Activated T-cell treated with anti-CD3 and anti-CD28 coated beads for 24 hours (primary cell): ENCODE data around the gene TAF3.
"Not testable (repeated sequence)": the region's sequence is repeated elsewhere in the genome, so short reads cannot be mapped to it uniquely, and the experiment has no call there.

Source experiments
- DNase-seq: peaks from one replicate; pipeline ENCODE4 v3.0.0-alpha.2; 2020; ENCODE audit warnings: low read depth

TAF3 gene

DNA sequence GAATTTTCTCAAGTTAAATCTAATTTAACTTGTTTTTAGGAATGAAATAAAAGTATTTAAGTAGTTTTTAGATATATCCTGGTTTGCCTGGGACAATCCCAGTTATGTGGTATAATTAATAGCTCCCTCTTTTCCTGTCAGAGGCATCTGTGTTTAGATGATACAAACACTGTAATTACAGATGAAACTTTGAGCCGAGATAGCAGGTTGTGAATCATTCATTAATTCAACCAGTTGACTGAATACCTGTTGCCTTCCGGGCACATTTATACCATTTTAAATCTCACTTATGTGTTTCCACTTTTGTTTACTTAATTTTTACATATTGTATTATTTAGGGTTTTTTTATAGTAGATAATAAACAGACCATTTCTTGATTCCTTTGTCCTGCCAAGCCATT lies 154.1 kb downstream of the TAF3 start:
- DNase-seq = no peak

DNA sequence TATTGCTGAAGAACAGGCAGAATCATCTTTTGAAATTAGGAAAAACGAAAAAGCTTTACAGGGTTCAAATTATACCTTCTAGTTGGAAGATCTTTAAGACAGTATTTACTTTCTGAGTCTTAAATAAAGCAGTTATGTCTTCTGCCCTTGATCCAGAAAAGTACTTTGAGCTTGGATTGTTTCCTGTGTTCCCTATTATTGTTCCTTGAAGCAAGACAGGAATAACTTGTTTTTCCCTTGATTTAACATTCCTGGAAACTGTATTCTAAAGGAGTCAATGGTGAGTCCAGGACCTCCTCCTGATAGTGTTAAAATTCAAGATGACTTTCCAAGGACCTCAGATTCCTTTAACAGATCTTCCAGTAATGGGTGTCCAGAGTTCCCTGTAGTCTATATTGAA lies 161.9 kb downstream of the TAF3 start:
- no peak for DNase-seq

DNA sequence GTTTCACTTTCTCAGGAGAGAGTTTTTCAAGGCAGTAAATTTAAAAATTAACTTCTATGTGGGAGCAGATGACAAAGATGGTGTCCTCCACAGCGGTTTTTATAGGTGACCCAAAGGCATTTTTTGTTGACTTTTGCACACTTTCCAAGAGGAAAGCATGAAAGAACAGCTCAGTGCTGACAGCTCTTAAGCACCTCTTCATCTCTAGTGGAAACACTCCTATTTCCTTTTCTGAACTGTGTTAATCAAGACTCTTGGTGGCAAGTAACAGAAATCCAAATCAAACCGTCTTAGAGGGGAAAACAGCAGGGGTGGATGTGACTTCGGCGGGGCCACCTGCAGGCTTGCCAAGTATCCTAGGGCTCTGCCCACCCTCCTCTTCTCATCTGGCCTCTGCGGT lies 164.4 kb downstream of the TAF3 start:
- DNase-seq = no peak

DNA sequence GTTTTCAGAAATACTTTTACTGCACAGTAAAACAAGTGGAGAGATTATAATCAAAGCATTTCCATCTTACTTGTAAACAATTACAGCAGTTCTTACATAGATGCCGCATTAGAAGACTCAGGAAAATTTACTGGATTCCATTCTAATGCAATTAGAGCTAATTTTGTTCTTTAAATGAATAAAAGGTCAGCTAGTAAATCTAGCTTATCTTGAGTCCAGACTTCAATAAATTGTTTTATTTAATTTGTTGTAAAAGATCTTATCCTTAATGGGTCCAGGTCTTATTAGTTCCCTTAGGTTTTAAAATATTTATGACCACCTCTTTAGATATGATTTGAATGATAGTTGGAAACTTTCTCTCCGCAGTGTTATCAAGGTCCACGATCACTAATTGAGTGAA lies 166.0 kb downstream of the TAF3 start:
- no peak for DNase-seq

DNA sequence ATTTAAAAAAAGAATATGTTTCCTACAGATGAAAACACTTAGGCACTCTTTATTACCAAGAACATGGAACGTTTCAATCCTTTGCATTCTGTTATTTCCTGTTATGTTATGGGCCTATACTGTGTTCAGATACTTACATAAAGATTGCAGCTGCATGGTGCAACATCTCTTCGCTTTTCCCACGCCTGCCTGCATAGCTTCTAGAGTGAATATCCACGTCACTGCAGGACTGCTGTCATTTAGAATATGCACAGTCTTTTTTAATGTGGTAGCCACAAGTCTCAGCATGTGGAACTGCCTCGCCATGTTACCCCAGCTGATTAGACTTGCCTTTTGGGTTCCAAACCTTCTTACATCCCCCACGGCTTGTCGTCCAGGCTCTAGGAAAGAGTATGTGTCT lies 166.6 kb downstream of the TAF3 start:
- DNase-seq = no peak

GRCh38 chr10:7986851-7987250 lies 168.5 kb downstream of the TAF3 start:
- no peak for DNase-seq

DNA sequence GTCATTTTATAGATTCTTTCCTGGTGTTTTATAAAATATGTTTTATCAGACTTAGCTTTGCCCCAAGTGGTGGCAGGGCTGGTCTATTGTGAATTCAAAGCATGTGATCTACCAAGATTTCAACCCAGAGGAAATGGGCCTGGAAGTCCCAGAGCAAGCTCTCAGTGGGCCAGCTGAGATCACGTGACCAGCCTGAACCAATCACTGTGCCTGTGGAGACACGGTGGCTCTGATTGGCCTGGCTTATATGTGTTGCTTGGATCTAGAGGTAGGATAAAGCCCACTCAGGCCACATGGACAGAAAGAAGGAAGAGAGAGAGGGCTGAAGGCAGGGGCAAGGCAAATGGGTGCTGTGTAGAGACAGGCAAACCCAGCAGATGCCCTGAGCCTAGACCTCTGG lies 170.7 kb downstream of the TAF3 start:
- no peak for DNase-seq

DNA sequence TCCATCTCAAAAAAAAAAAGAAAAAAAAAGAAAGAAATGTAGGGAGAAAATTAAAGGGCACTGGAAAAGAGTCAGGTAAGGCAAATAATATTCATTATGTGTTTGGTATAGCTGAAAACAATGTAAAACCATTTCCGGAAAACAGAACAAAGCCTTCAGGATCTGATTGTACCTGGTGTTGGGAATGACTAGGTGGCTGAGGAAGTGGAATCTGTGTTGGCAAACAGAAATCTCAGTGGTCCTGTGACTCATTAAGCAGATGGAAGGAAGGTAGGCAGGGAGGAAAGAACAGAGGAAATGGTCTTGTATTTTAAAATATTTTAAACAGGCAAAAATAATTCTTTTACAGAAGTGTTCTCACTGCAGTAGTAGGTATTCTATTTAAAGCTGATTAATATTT lies 180.5 kb downstream of the TAF3 start:
- DNase-seq = no peak

- no peak for DNase-seq
These were observed 186.2 kb downstream of the TAF3 start for GRCh38 chr10:8004469-8005000.

DNA sequence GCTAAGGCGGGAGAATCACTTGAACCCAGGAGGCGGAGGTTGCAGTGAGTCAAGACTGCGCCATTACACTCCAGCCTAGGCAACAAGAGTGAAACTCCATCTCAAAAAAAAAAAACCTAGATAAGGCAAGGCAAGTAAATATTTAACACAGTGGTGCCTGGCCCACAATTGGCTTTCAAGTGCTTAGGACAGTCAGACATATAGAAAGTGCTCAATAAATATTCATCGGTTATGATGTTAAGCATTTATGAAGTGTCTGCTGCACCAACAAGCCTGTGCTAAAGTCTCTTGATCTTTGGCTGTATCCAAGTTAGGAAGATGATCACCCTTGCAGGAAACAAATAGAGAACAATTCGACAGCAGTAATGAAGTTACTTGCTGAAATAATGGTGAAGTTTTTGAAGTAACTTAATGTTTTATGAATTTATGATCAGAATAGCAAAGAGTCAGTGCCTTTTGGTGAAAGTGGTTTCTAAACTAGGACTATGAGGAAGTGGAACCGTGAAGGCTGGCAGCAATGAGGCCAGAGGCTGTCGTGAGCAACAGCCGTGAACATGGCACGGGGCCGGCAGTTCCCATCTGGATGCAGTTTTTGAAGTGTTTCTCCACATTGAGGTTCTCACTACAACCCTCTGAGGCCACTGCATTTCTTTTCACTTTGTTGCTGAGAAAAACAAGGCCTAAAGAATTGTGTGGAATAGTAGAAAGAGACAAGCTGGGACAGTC lies 188.1 kb downstream of the TAF3 start:
- no peak for DNase-seq

GRCh38 chr10:8009031-8009430 lies 190.7 kb downstream of the TAF3 start:
- DNase-seq = no peak

DNA sequence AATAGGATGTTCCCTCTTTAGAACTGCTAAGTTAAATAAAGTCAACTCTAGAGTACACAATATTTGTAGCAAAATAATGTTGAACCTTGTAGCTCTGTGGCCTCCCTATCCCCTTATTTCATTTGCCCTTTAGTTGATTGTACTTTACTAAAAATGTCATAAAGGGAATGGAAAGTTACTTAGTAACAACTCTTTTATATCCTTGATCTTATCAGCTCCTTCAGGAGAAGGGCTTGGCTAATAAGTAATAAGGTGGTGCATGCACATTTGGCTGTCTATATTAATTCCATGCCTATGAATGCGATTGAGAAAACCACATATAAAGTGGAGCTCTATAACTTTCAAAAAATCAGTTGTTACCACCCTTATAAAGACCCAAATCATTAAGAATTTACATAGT lies 194.7 kb downstream of the TAF3 start:
- no peak for DNase-seq

DNA sequence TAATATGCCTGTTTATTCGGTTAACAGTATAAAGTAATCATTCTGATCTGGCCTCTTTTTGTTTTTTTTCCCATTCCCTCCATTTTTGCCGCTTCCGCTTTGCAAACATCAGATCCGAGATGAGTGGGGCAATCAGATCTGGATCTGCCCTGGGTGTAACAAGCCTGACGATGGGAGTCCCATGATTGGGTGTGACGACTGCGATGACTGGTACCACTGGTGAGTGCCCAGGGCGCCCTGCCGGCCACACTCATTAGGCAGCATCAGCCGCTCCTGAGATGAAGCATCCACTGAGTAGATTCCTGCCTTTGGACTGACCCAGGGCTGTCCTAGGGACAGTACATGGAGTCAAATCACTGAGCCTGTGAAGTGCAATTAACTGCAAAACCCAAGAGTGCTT lies 195.3 kb downstream of the TAF3 start:
- DNase-seq = no peak

DNA sequence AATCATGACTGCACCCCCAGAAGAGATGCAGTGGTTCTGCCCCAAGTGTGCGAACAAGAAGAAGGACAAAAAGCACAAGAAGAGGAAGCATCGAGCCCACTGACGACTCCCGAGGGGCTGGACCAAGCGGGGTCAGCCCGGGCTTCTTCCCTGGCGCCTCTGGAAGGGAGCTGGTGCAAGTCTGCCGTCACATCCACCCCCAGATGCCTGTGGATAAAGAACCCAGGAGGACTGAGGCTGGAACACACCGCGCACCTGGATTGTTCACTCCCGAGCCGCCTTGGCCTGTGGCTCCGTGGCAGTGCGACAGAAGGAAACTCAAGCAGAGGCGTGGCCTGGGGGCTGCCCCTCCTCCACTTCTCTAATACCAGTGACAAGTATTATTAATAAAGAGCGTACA lies 196.3 kb downstream of the TAF3 start:
- DNase-seq = no peak

- DNase-seq = no peak
These were observed 199.0 kb downstream of the TAF3 start for GRCh38 chr10:8017277-8017676.

DNA sequence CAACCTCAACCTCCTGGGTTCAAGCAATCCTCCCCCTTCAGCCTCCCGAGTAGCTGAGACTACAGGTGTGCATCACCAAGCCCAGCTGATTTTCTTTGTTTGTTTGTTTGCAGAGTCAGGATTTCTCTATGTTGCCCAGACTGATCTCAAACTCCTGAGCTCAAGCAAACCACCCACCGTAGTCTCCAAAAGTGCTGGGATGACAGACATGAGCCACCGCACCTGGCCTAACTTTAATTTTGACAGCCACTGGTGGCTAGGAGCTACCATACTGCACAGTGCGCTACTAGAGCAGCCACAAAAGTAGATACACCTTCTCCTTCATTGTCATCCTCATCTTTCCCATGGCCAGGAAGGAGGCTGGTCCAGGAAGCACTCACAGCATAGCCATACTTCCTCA lies 205.0 kb downstream of the TAF3 start:
- DNase-seq = no peak

- no peak for DNase-seq
These were observed 205.5 kb downstream of the TAF3 start for GRCh38 chr10:8023851-8024250.

- no peak for DNase-seq
These were observed 208.3 kb downstream of the TAF3 start for GRCh38 chr10:8026349-8027259.

DNA sequence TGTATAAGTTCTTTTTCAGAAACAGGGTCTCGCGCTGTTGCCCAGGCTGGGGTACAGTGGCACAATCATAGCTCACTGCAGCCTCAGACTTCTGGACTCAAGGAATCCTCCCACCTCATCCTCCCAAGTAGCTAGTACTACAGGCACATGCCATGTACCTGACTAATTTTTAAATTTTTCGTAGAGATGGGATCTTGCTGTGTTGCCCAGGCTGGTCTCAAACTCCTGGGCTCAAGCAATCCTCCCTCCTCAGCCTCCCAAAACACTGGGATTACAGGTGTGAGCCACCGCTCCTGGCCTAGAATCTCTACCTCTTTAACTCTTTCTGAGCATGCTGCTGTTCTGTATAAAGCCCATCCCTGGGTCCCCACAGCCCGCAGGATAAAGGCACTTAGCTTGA lies 212.9 kb downstream of the TAF3 start:
- not testable (repeated sequence) for DNase-seq

GRCh38 chr10:8032558-8032957 lies 214.3 kb downstream of the TAF3 start:
- no peak for DNase-seq

- no peak for DNase-seq
These were observed 215.6 kb downstream of the TAF3 start for GRCh38 chr10:8033812-8034465.

DNA sequence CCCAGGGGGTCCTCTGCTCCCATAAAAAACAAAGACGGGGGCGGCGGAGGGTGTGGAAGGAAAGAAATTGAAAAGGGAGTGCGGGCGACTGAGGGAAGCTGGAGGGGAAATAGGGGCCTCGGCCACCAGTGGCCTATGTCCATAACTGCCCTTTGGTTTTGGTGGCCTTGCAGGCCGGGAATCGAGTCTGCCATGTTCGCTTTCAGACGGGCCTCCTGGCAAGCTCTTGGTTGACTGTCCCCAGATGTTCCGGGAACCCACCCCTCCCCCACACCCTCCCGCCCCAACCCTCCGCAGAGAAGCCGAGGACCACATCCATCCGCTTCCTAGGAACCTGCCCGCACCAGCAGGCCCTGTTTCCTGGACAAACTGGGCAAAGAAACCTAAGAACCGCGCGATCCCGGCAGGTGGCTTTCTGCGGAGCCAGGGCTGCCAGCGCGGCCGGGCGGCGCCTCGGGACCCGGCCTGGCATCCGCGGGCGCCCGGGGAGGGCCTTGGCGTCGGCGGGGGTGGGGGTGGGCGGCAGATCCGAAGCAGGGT lies 216.2 kb downstream of the TAF3 start:
- no peak for DNase-seq
